ENCODE measurements around the gene TSC1.
"Not testable (repeated sequence)": the region's sequence is repeated elsewhere in the genome, so short reads cannot be mapped to it uniquely, and the experiment has no call there.

Gene TSC1

DNA sequence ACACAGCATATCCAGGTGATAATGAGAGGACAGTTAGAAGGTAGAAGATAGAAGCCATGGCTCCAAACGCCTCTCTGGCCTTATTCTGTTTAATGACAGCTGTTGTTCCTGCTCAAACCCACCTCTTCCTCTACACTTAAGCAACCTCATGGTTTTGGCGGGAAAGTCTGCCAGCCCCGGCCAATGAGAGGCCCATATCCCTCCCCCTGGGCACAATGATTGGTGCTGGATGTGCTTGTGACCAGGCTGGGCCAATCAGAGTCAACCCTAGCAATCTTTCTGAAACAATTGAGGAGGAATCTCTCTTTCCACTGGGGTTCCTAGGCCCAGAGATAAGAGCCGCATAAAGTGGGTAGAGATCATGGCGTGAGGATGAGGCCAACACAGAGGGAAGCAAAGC is 29.3 kb upstream of the TSC1 start:
- H3K9me3 ChIP-seq (ENCODE audit: control insufficient read depth, insufficient read depth, low read depth, low read length) = no peaks in the 10 kb centered on the region
- peaks cover 10% of the 10 kb centered on the region for H3K4me1 ChIP-seq (ENCODE audit: control insufficient read depth, insufficient read depth, low read length)
- H3K27ac ChIP-seq (ENCODE audit: low read depth, low read length) = no peak overlapping the region
- no peak overlapping the region for H3K9ac ChIP-seq (ENCODE audit: low read length)
- H3K4me3 ChIP-seq (ENCODE audit: low read depth, low read length) = no peak overlapping the region
- H3K36me3 ChIP-seq (ENCODE audit: control insufficient read depth, insufficient read depth, low read length) = no peaks in the 10 kb centered on the region
- peaks cover 44% of the 10 kb centered on the region for H3K27me3 ChIP-seq (ENCODE audit: control insufficient read depth, insufficient read depth, low read length)

GRCh38 chr9:132973166-132973565 is 28.8 kb upstream of the TSC1 start:
- no peaks in the 10 kb centered on the region for H3K36me3 ChIP-seq (ENCODE audit: control insufficient read depth, insufficient read depth, low read length)
- peaks cover 39% of the 10 kb centered on the region for H3K27me3 ChIP-seq (ENCODE audit: control insufficient read depth, insufficient read depth, low read length)
- no peak overlapping the region for H3K9ac ChIP-seq (ENCODE audit: low read length)
- H3K9me3 ChIP-seq (ENCODE audit: control insufficient read depth, insufficient read depth, low read depth, low read length) = no peaks in the 10 kb centered on the region
- H3K27ac ChIP-seq (ENCODE audit: low read depth, low read length) = no peak overlapping the region
- no peak overlapping the region for H3K4me3 ChIP-seq (ENCODE audit: low read depth, low read length)
- H3K4me1 ChIP-seq (ENCODE audit: control insufficient read depth, insufficient read depth, low read length) = 0 out of 2 replicates have a peak, but pooled peaks cover 6% of the 10 kb centered on the region

DNA sequence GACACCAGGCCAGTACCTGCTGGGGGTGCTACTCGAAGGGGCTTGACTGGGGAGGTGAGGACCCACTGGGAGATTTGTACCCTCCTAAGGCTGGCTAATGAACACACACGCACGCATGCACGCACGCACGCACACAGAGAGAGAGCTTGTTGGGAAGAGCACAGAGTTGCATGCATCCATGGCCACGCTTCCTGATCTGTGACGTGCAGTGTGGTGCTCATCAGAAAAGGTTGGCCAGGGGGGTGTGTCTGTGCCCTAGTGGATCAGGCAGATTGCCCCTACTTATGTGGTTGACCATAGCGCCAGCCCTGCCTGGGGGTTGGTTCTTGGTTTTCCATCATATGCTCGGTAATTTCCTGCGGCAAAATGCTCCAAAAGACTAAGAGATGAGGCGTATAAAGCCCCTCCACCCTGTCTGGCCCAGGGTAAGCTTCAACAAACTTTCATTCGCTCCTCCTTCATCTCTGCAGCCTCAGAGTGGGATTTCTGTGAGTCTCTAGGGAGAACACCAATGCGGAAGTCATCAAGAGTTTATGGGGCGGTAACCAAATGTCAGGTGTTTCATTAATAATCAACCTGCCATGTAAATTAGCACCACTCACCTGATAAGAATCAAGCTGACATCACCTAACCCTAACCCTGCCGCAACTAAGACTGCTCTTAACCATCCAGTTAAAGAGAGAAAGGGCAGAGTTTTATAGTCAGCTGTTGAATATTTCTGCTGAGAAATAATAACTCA is 26.1 kb upstream of the TSC1 start:
- no peak overlapping the region for H3K27ac ChIP-seq (ENCODE audit: low read depth, low read length)
- no peaks in the 10 kb centered on the region for H3K36me3 ChIP-seq (ENCODE audit: control insufficient read depth, insufficient read depth, low read length)
- H3K9me3 ChIP-seq (ENCODE audit: control insufficient read depth, insufficient read depth, low read depth, low read length) = no peaks in the 10 kb centered on the region
- 0 out of 2 replicates have a peak, but pooled peaks cover 6% of the 10 kb centered on the region for H3K4me1 ChIP-seq (ENCODE audit: control insufficient read depth, insufficient read depth, low read length)
- peaks cover 29% of the 10 kb centered on the region for H3K27me3 ChIP-seq (ENCODE audit: control insufficient read depth, insufficient read depth, low read length)
- no peak overlapping the region for H3K9ac ChIP-seq (ENCODE audit: low read length)
- H3K4me3 ChIP-seq (ENCODE audit: low read depth, low read length) = no peak overlapping the region

- Histone ChIP-seq H3K9me3 (ENCODE audit: control insufficient read depth, insufficient read depth, low read depth, low read length) (no peaks in the 10 kb centered on the region), H3K27ac (ENCODE audit: low read depth, low read length) (no peak overlapping the region), H3K4me3 (ENCODE audit: low read depth, low read length) (no peak overlapping the region), H3K9ac (ENCODE audit: low read length) (no peak overlapping the region), H3K36me3 (ENCODE audit: control insufficient read depth, insufficient read depth, low read length) (no peaks in the 10 kb centered on the region), H3K27me3 (ENCODE audit: control insufficient read depth, insufficient read depth, low read length) (peaks cover 21% of the 10 kb centered on the region), H3K4me1 (ENCODE audit: control insufficient read depth, insufficient read depth, low read length) (0 out of 2 replicates have a peak, but pooled peaks cover 6% of the 10 kb centered on the region)
These were observed 25.4 kb upstream of the TSC1 start for GRCh38 chr9:132969783-132970182.

- not testable (repeated sequence) for H3K36me3 ChIP-seq (ENCODE audit: control insufficient read depth, insufficient read depth, low read length); H3K4me1 ChIP-seq (ENCODE audit: control insufficient read depth, insufficient read depth, low read length); H3K9me3 ChIP-seq (ENCODE audit: control insufficient read depth, insufficient read depth, low read depth, low read length); H3K9ac ChIP-seq (ENCODE audit: low read length); H3K4me3 ChIP-seq (ENCODE audit: low read depth, low read length); H3K27me3 ChIP-seq (ENCODE audit: control insufficient read depth, insufficient read depth, low read length); H3K27ac ChIP-seq (ENCODE audit: low read depth, low read length)
These were observed 23.5 kb upstream of the TSC1 start for GRCh38 chr9:132967908-132968307.

DNA sequence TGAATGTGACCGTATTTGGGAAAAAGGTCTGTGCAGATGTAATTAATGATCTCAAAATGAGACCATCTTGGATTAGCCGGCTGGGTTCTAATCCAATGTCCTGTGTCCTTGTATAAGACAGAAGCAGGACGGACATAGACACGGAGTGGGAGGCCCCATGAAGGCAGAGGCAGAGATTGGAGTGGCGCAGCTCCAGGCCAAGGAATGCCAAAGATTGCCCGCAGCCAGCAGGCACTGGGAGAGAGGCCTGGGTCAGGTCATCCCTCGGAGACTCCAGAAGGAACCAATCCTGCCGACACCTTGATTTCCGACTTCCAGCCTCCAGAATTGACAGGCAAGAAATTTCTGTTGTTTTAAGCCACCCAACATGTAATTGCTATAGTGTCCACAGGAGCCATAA is 21.1 kb upstream of the TSC1 start:
- Histone ChIP-seq H3K4me1 (ENCODE audit: control insufficient read depth, insufficient read depth, low read length) (0 out of 2 replicates have a peak, but pooled peaks cover 6% of the 10 kb centered on the region), H3K27ac (ENCODE audit: low read depth, low read length) (no peak overlapping the region), H3K4me3 (ENCODE audit: low read depth, low read length) (no peak overlapping the region), H3K9me3 (ENCODE audit: control insufficient read depth, insufficient read depth, low read depth, low read length) (no peaks in the 10 kb centered on the region), H3K27me3 (ENCODE audit: control insufficient read depth, insufficient read depth, low read length) (peaks cover 4% of the 10 kb centered on the region; the same call in 1 of the 2 replicates), H3K9ac (ENCODE audit: low read length) (no peak overlapping the region), H3K36me3 (ENCODE audit: control insufficient read depth, insufficient read depth, low read length) (no peaks in the 10 kb centered on the region)

GRCh38 chr9:132961002-132961401 is 16.6 kb upstream of the TSC1 start:
- Histone ChIP-seq H3K9me3 (ENCODE audit: control insufficient read depth, insufficient read depth, low read depth, low read length) (no peaks in the 10 kb centered on the region), H3K9ac (ENCODE audit: low read length) (no peak overlapping the region), H3K36me3 (ENCODE audit: control insufficient read depth, insufficient read depth, low read length) (no peaks in the 10 kb centered on the region), H3K4me1 (ENCODE audit: control insufficient read depth, insufficient read depth, low read length) (no peaks in the 10 kb centered on the region), H3K27ac (ENCODE audit: low read depth, low read length) (no peak overlapping the region), H3K4me3 (ENCODE audit: low read depth, low read length) (no peak overlapping the region), H3K27me3 (ENCODE audit: control insufficient read depth, insufficient read depth, low read length) (peaks cover 9% of the 10 kb centered on the region; the same call in 1 of the 2 replicates)

DNA sequence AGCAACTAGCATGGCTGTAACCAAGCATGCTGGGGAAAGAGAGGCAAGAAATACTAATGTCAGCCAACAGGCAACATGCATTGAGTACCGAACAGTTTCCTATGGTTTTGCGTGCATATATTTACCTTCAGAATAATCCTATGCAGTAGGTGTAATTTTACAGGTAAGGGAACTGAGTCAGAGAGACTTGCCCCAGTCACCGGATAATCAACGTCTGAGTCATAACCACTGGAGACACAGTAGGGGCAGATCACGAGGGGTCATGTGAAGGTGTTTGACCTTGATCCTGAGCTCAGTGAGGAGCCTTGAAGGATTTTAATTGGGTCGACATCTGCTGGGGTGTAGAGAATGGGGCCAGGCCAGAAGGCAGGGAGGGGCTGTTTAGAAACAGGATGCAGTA is 13.4 kb upstream of the TSC1 start:
- peaks cover 8% of the 10 kb centered on the region; the same call in 1 of the 2 replicates for H3K9me3 ChIP-seq (ENCODE audit: control insufficient read depth, insufficient read depth, low read depth, low read length)
- no peaks in the 10 kb centered on the region for H3K4me1 ChIP-seq (ENCODE audit: control insufficient read depth, insufficient read depth, low read length)
- no peaks in the 10 kb centered on the region for H3K36me3 ChIP-seq (ENCODE audit: control insufficient read depth, insufficient read depth, low read length)
- no peak overlapping the region for H3K27ac ChIP-seq (ENCODE audit: low read depth, low read length)
- H3K9ac ChIP-seq (ENCODE audit: low read length) = no peak overlapping the region
- H3K4me3 ChIP-seq (ENCODE audit: low read depth, low read length) = no peak overlapping the region
- peaks cover 9% of the 10 kb centered on the region; the same call in 1 of the 2 replicates for H3K27me3 ChIP-seq (ENCODE audit: control insufficient read depth, insufficient read depth, low read length)

- no peak overlapping the region for H3K4me3 ChIP-seq (ENCODE audit: low read depth, low read length)
- H3K9me3 ChIP-seq (ENCODE audit: control insufficient read depth, insufficient read depth, low read depth, low read length) = peaks cover 8% of the 10 kb centered on the region; the same call in 1 of the 2 replicates
- no peak overlapping the region for H3K9ac ChIP-seq (ENCODE audit: low read length)
- H3K4me1 ChIP-seq (ENCODE audit: control insufficient read depth, insufficient read depth, low read length) = no peaks in the 10 kb centered on the region
- H3K36me3 ChIP-seq (ENCODE audit: control insufficient read depth, insufficient read depth, low read length) = no peaks in the 10 kb centered on the region
- no peak overlapping the region for H3K27ac ChIP-seq (ENCODE audit: low read depth, low read length)
- peaks cover 9% of the 10 kb centered on the region; the same call in 1 of the 2 replicates for H3K27me3 ChIP-seq (ENCODE audit: control insufficient read depth, insufficient read depth, low read length)
These were observed 11.4 kb upstream of the TSC1 start for GRCh38 chr9:132955768-132956167.

DNA sequence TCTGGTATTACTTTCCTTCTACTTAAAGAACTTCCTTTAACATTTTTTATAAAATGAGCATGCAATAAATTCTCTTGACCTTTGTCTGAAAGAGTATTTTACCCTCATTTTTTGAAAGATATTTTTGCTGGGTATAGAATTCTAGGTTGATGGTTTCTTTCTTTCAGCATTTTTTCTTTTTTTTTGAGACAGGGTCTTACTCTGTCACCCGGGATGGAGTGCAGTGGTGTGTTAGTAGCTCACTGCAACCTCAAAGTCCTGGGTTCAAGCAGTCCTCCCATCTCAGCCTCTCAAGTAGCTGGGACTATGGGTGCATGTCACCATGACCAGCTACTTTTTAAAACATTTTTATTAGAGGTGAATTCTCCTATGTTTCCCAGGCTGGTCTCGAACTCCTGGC is 10.7 kb upstream of the TSC1 start:
- no peak overlapping the region for H3K4me3 ChIP-seq (ENCODE audit: low read depth, low read length)
- H3K9ac ChIP-seq (ENCODE audit: low read length) = no peak overlapping the region
- no peaks in the 10 kb centered on the region for H3K4me1 ChIP-seq (ENCODE audit: control insufficient read depth, insufficient read depth, low read length)
- peaks cover 9% of the 10 kb centered on the region; the same call in 1 of the 2 replicates for H3K27me3 ChIP-seq (ENCODE audit: control insufficient read depth, insufficient read depth, low read length)
- H3K27ac ChIP-seq (ENCODE audit: low read depth, low read length) = no peak overlapping the region
- H3K36me3 ChIP-seq (ENCODE audit: control insufficient read depth, insufficient read depth, low read length) = no peaks in the 10 kb centered on the region
- H3K9me3 ChIP-seq (ENCODE audit: control insufficient read depth, insufficient read depth, low read depth, low read length) = peaks cover 8% of the 10 kb centered on the region; the same call in 1 of the 2 replicates

- H3K4me3 ChIP-seq (ENCODE audit: low read depth, low read length) = no peak overlapping the region
- no peaks in the 10 kb centered on the region for H3K9me3 ChIP-seq (ENCODE audit: control insufficient read depth, insufficient read depth, low read depth, low read length)
- H3K36me3 ChIP-seq (ENCODE audit: control insufficient read depth, insufficient read depth, low read length) = no peaks in the 10 kb centered on the region
- H3K4me1 ChIP-seq (ENCODE audit: control insufficient read depth, insufficient read depth, low read length) = peaks cover 13% of the 10 kb centered on the region
- H3K9ac ChIP-seq (ENCODE audit: low read length) = no peak overlapping the region
- H3K27ac ChIP-seq (ENCODE audit: low read depth, low read length) = no peak overlapping the region
- H3K27me3 ChIP-seq (ENCODE audit: control insufficient read depth, insufficient read depth, low read length) = no peaks in the 10 kb centered on the region
These were observed 5.3 kb upstream of the TSC1 start for GRCh38 chr9:132949709-132950108.

Measured in HUES6 (cell line).